H9 (cell line): Measurements from ENCODE around the gene DIAPH2. TPM values are rescaled to one million over a fixed set of nuclear protein-coding genes. Genes with fewer than 3 reads are reported as not detected.

ENCODE experiments used
- DNase-seq: peaks from one replicate; pipeline ENCODE4 v3.0.0-alpha.2; 2017
- H2AFZ ChIP-seq: one replicate; pipeline ENCODE4 v1.6.1; 2013; ENCODE audit warnings: mild to moderate bottlenecking, low read length, control low read depth, moderate library complexity
- H2AK5ac ChIP-seq: 2 replicates; pipeline ENCODE4 v1.6.1; 2013; ENCODE audit warnings: low read length, control low read depth, mixed read lengths; ENCODE audit not compliant: insufficient read length
- H2BK120ac ChIP-seq: one replicate; pipeline ENCODE4 v1.6.1; 2013; ENCODE audit warnings: low read depth, mild to moderate bottlenecking, low read length, control low read depth, inconsistent platforms; ENCODE audit not compliant: poor library complexity, severe bottlenecking
- H2BK12ac ChIP-seq: 2 replicates; pipeline ENCODE4 v1.6.1; 2013; ENCODE audit warnings: low read length, control low read depth, mixed read lengths, low read depth; ENCODE audit not compliant: insufficient read length
- H2BK15ac ChIP-seq: 2 replicates; pipeline ENCODE4 v1.6.1; 2013; ENCODE audit warnings: low read depth, low read length, control low read depth
- H2BK20ac ChIP-seq: one replicate; pipeline ENCODE4 v1.6.1; 2013; ENCODE audit warnings: low read depth, mild to moderate bottlenecking, low read length, control low read depth, inconsistent platforms; ENCODE audit not compliant: poor library complexity, severe bottlenecking
- H2BK5ac ChIP-seq: 2 replicates; pipeline ENCODE4 v1.6.1; 2013; ENCODE audit warnings: low read length, control low read depth, mixed read lengths; ENCODE audit not compliant: insufficient read length
- H3K14ac ChIP-seq: 2 replicates; pipeline ENCODE4 v1.6.1; 2013; ENCODE audit warnings: low read length, control low read depth; ENCODE audit not compliant: insufficient read depth
- H3K18ac ChIP-seq: 2 replicates; pipeline ENCODE4 v1.6.1; 2013; ENCODE audit warnings: low read depth, mild to moderate bottlenecking, mixed read lengths, low read length, control low read depth; ENCODE audit not compliant: insufficient read length
- H3K23ac ChIP-seq: 2 replicates; pipeline ENCODE4 v1.6.1; 2013; ENCODE audit warnings: low read length, control low read depth, mixed read lengths, low read depth; ENCODE audit not compliant: insufficient read length
- H3K23me2 ChIP-seq: 2 replicates; pipeline ENCODE4 v1.6.1; 2013; ENCODE audit warnings: low read depth, mild to moderate bottlenecking, mixed read lengths, low read length, control low read depth; ENCODE audit not compliant: insufficient read length, poor library complexity, severe bottlenecking
- H3K27ac ChIP-seq: 2 replicates; pipeline ENCODE4 v1.5.1; 2013; ENCODE audit warnings: low read length, control low read depth, mixed read lengths, low read depth; ENCODE audit not compliant: insufficient read length
- H3K27me3 ChIP-seq: 2 replicates; pipeline ENCODE4 v1.6.1; 2013; ENCODE audit warnings: low read length, control low read depth, inconsistent platforms; ENCODE audit not compliant: insufficient read depth
- H3K4ac ChIP-seq: 2 replicates; pipeline ENCODE4 v1.6.1; 2013; ENCODE audit warnings: low read depth, mild to moderate bottlenecking, control low read depth, inconsistent platforms, low read length, moderate library complexity
- H3K4me1 ChIP-seq: 2 replicates; pipeline ENCODE4 v1.6.1; 2013; ENCODE audit warnings: low read length, control low read depth, inconsistent platforms; ENCODE audit not compliant: insufficient read depth
- H3K4me2 ChIP-seq: 2 replicates; pipeline ENCODE4 v1.6.1; 2013; ENCODE audit warnings: low read length, control low read depth, mixed read lengths; ENCODE audit not compliant: insufficient read length, insufficient read depth
- H3K56ac ChIP-seq: 2 replicates; pipeline ENCODE4 v1.6.1; 2013; ENCODE audit warnings: low read depth, mild to moderate bottlenecking, mixed read lengths, low read length, control low read depth; ENCODE audit not compliant: insufficient read length
- H3K79me1 ChIP-seq: 2 replicates; pipeline ENCODE4 v1.6.1; 2013; ENCODE audit warnings: low read depth, mild to moderate bottlenecking, moderate library complexity, low read length, control low read depth, inconsistent platforms; ENCODE audit not compliant: insufficient read depth, poor library complexity, severe bottlenecking
- H3K79me2 ChIP-seq: 2 replicates; pipeline ENCODE4 v1.6.1; 2013; ENCODE audit warnings: low read length, control low read depth, inconsistent platforms; ENCODE audit not compliant: insufficient read depth
- H3K9ac ChIP-seq: 2 replicates; pipeline ENCODE4 v1.6.1; 2013; ENCODE audit warnings: low read length, control low read depth, mixed read lengths; ENCODE audit not compliant: insufficient read length; ENCODE audit errors: extremely low read depth
- H3K9me3 ChIP-seq: one replicate; pipeline ENCODE4 v1.6.1; 2013; ENCODE audit warnings: low read depth, low read length, inconsistent platforms; ENCODE audit not compliant: control insufficient read depth
- H3T11ph ChIP-seq: one replicate; pipeline ENCODE4 v1.6.1; 2013; ENCODE audit warnings: mild to moderate bottlenecking, low read length, control low read depth, inconsistent platforms
- H4K20me1 ChIP-seq: one replicate; pipeline ENCODE4 v1.6.1; 2013; ENCODE audit not compliant: control insufficient read depth, insufficient read length, insufficient read depth
- H4K5ac ChIP-seq: 2 replicates; pipeline ENCODE4 v1.6.1; 2013; ENCODE audit warnings: low read depth, mild to moderate bottlenecking, mixed read lengths, low read length, control low read depth; ENCODE audit not compliant: insufficient read length
- H4K8ac ChIP-seq: replicated peaks from 2 replicates; pipeline ENCODE4 v1.6.1; 2013; ENCODE audit warnings: low read length, control low read depth, mixed read lengths, low read depth; ENCODE audit not compliant: insufficient read length
- H4K91ac ChIP-seq: 2 replicates; pipeline ENCODE4 v1.6.1; 2013; ENCODE audit warnings: low read depth, mild to moderate bottlenecking, moderate library complexity, mixed read lengths, low read length, control low read depth; ENCODE audit not compliant: insufficient read length
- H3K27ac Mint-ChIP-seq, 3 experiments: 2 replicates in 2 of 3; 3 replicates in 1 of 3; pipeline ENCODE4 v1.8.0; 2020 to 2021; ENCODE audit warnings: mixed read lengths in 3 of 3, mild to moderate bottlenecking in 1 of 3, moderate library complexity in 1 of 3
- H3K27me3 Mint-ChIP-seq: 2 replicates; pipeline ENCODE4 v1.8.0; 2021; ENCODE audit warnings: low read depth, mild to moderate bottlenecking, moderate library complexity, mixed read lengths
- H3K36me3 Mint-ChIP-seq, 3 experiments: 2 replicates in 2 of 3; 3 replicates in 1 of 3; pipeline ENCODE4 v1.8.0; 2020 to 2021; ENCODE audit warnings: low read depth in 3 of 3, mixed read lengths in 3 of 3; ENCODE audit not compliant: insufficient read depth in 1 of 3
- H3K4me1 Mint-ChIP-seq, 2 experiments: 2 replicates each; pipeline ENCODE4 v1.8.0; 2020; ENCODE audit warnings: mixed read lengths in 2 of 2
- H3K4me3 Mint-ChIP-seq, 2 experiments: 2 replicates in 1 of 2; 3 replicates in 1 of 2; pipeline ENCODE4 v1.8.0; 2020 to 2021; ENCODE audit warnings: mild to moderate bottlenecking in 2 of 2, mixed read lengths in 2 of 2, moderate library complexity in 1 of 2
- H3K9me3 Mint-ChIP-seq, 2 experiments: 2 replicates in 1 of 2; 3 replicates in 1 of 2; pipeline ENCODE4 v1.8.0; 2020; ENCODE audit warnings: mild to moderate bottlenecking in 2 of 2, mixed read lengths in 2 of 2, moderate library complexity in 1 of 2
- total RNA-seq: library from RNA; stranded (reverse); gene quantifications from 2 replicates; pipeline ENCODE4 v1.2.1, GENCODE V29; 2021
- TF ChIP-seq, protein P1 (sequence below): fragments of 200-600 bp; sonication (generic); conservative IDR thresholded peaks from 3 replicates; pipeline ENCODE4 v1.8.0; 2021; ENCODE audit warnings: antibody characterized with exemption, mild to moderate bottlenecking

DIAPH2 gene
- total RNA-seq, 1 experiment from 2014 or later = 45.4 TPM

DNA sequence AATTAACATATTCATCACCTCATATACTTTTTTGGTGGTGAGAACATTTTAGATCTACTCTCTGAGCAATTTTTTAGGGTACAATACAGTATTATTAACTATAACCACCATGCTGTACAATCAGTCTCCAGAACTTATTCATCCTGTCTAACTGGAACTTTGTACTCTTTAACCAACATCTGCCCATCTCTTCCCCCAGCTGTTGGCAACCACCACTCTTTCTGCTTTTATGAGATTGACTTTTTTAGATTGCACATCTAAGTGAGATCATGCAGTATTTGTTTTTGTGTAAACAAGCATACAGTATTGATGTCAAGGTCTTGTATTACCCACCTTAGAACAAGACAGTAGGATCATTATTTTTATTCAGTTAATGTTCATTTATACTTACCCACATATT lies 715.9 kb downstream of the DIAPH2 start:
- Histone ChIP-seq H3K4ac (no peak overlapping the region), H3K23ac (no peak overlapping the region), H2BK20ac (no peak overlapping the region), H3K79me1 (peaks cover 3% of the 10 kb centered on the region), H4K20me1 (no peaks in the 10 kb centered on the region), H3K14ac (no peak overlapping the region), H2BK120ac (no peak overlapping the region), H3K4me2 (no peak overlapping the region), H2AK5ac (no peak overlapping the region), H3K56ac (no peak overlapping the region), H3K4me1 (no peaks in the 10 kb centered on the region; the same call in 1 of the 2 replicates), H2BK15ac (no peak overlapping the region), H3K9me3 (no peaks in the 10 kb centered on the region), H4K5ac (no peak overlapping the region), H4K91ac (no peak overlapping the region), H3K27me3 (no peaks in the 10 kb centered on the region), H4K8ac (no peak overlapping the region), H2AFZ (no peak overlapping the region), H3K23me2 (no peaks in the 10 kb centered on the region), H3K18ac (no peak overlapping the region), H3K9ac (no peak overlapping the region), H2BK5ac (no peak overlapping the region), H3K27ac (no peak overlapping the region), H3T11ph (no peak overlapping the region), H2BK12ac (no peak overlapping the region), H3K79me2 (peaks cover 3% of the 10 kb centered on the region; the same call in 1 of the 2 replicates)
- peak overlapping the region in 1 of 3 experiments; percentile 10; a peak in 1 of 7 replicates for H3K27ac Mint-ChIP-seq
- H3K4me1 Mint-ChIP-seq = peaks cover 37 to 40% of the 10 kb centered on the region in 2 experiments
- no peaks in the 10 kb centered on the region for H3K27me3 Mint-ChIP-seq
- H3K9me3 Mint-ChIP-seq = no peaks in the 10 kb centered on the region
- TF ChIP-seq, protein P1, sequence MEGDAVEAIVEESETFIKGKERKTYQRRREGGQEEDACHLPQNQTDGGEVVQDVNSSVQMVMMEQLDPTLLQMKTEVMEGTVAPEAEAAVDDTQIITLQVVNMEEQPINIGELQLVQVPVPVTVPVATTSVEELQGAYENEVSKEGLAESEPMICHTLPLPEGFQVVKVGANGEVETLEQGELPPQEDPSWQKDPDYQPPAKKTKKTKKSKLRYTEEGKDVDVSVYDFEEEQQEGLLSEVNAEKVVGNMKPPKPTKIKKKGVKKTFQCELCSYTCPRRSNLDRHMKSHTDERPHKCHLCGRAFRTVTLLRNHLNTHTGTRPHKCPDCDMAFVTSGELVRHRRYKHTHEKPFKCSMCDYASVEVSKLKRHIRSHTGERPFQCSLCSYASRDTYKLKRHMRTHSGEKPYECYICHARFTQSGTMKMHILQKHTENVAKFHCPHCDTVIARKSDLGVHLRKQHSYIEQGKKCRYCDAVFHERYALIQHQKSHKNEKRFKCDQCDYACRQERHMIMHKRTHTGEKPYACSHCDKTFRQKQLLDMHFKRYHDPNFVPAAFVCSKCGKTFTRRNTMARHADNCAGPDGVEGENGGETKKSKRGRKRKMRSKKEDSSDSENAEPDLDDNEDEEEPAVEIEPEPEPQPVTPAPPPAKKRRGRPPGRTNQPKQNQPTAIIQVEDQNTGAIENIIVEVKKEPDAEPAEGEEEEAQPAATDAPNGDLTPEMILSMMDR = no peak
- DNase-seq = no peak
- H3K36me3 Mint-ChIP-seq = peaks cover 3 to 55% (median 43%) of the 10 kb centered on the region in 3 experiments; a peak in 6 of 7 replicates
- no peak overlapping the region for H3K4me3 Mint-ChIP-seq
